ENCODE measurements around the gene METTL24. TPM values are rescaled to one million over a fixed set of nuclear protein-coding genes. Genes with fewer than 3 reads are reported as not detected.
"Not testable (repeated sequence)": the region's sequence is repeated elsewhere in the genome, so short reads cannot be mapped to it uniquely, and the experiment has no call there.

The METTL24 gene
- total and polyA plus RNA-seq, 2 donors (not counting 1 experiment from before 2014, with no cell fraction given): 0.18 to 2.6 TPM

- no peak overlapping the region for H3K4me2 ChIP-seq (ENCODE audit: extremely low read depth, insufficient read depth, low read length)
- H3K27me3 ChIP-seq (ENCODE audit: control insufficient read depth, insufficient read depth, low read length): no peaks in the 10 kb centered on the region
- no peaks in the 10 kb centered on the region for H3K79me2 ChIP-seq (ENCODE audit: control insufficient read depth, insufficient read depth, low read length)
- no peak overlapping the region for H2AFZ ChIP-seq (ENCODE audit: low read length)
- H3K9me3 ChIP-seq (ENCODE audit: control insufficient read depth, insufficient read depth, low read depth, low read length): no peaks in the 10 kb centered on the region
- H3K36me3 ChIP-seq (ENCODE audit: control insufficient read depth, insufficient read depth, low read length): no peaks in the 10 kb centered on the region
- no peaks in the 10 kb centered on the region for H3K4me1 ChIP-seq (ENCODE audit: control insufficient read depth, extremely low read depth, insufficient read depth, low read length)
- TF ChIP-seq EZH2 (IDR thresholded peaks at IDR 0.05; ENCODE audit: low read length, missing control alignments) (no peak), CTCF (conservative IDR thresholded peaks at IDR 0.05 in 1 of 2, IDR thresholded peaks at IDR 0.05 in 1 of 2; ENCODE audit: low read depth in 1 of 2, low read length in 2 of 2) (no peak)
- no peak overlapping the region for H3K9ac ChIP-seq (ENCODE audit: insufficient read depth, low read length)
- no peak overlapping the region for H3K4me3 ChIP-seq (replicated peaks in 1 of 4; ENCODE audit: control extremely low read depth in 1 of 4, insufficient read depth in 1 of 4, low read depth in 3 of 4, low read length in 4 of 4)
- H3K27ac ChIP-seq (ENCODE audit: insufficient read depth, low read length): no peak overlapping the region
- no peak for DNase-seq (ENCODE audit: low read depth in 2 of 2)
- no peaks in the 10 kb centered on the region for H4K20me1 ChIP-seq (ENCODE audit: control insufficient read depth, extremely low read depth, insufficient read depth, low read length)
Measured at GRCh38 chr6:110283657-110284056, 74.5 kb downstream of the METTL24 start.

GRCh38 chr6:110282412-110282811, 75.7 kb downstream of the METTL24 start:
- no peak overlapping the region for H3K27ac ChIP-seq (ENCODE audit: insufficient read depth, low read length)
- no peak overlapping the region for H3K4me3 ChIP-seq (replicated peaks in 1 of 4; ENCODE audit: control extremely low read depth in 1 of 4, insufficient read depth in 1 of 4, low read depth in 3 of 4, low read length in 4 of 4)
- H3K36me3 ChIP-seq (ENCODE audit: control insufficient read depth, insufficient read depth, low read length): no peaks in the 10 kb centered on the region
- H3K27me3 ChIP-seq (ENCODE audit: control insufficient read depth, insufficient read depth, low read length): no peaks in the 10 kb centered on the region
- H3K79me2 ChIP-seq (ENCODE audit: control insufficient read depth, insufficient read depth, low read length): no peaks in the 10 kb centered on the region
- DNase-seq (ENCODE audit: low read depth in 2 of 2): no peak
- TF ChIP-seq EZH2 (IDR thresholded peaks at IDR 0.05; ENCODE audit: low read length, missing control alignments): no peak
- no peak for TF ChIP-seq CTCF (conservative IDR thresholded peaks at IDR 0.05 in 1 of 2, IDR thresholded peaks at IDR 0.05 in 1 of 2; ENCODE audit: low read depth in 1 of 2, low read length in 2 of 2)
- no peaks in the 10 kb centered on the region for H4K20me1 ChIP-seq (ENCODE audit: control insufficient read depth, extremely low read depth, insufficient read depth, low read length)
- no peaks in the 10 kb centered on the region for H3K9me3 ChIP-seq (ENCODE audit: control insufficient read depth, insufficient read depth, low read depth, low read length)
- no peaks in the 10 kb centered on the region for H3K4me1 ChIP-seq (ENCODE audit: control insufficient read depth, extremely low read depth, insufficient read depth, low read length)
- H2AFZ ChIP-seq (ENCODE audit: low read length): no peak overlapping the region
- H3K9ac ChIP-seq (ENCODE audit: insufficient read depth, low read length): no peak overlapping the region
- no peak overlapping the region for H3K4me2 ChIP-seq (ENCODE audit: extremely low read depth, insufficient read depth, low read length)

GRCh38 chr6:110277100-110277665, 81.0 kb downstream of the METTL24 start:
- no peak for TF ChIP-seq EZH2 (IDR thresholded peaks at IDR 0.05; ENCODE audit: low read length, missing control alignments)
- H3K36me3 ChIP-seq (ENCODE audit: control insufficient read depth, insufficient read depth, low read length): no peaks in the 10 kb centered on the region
- H3K9ac ChIP-seq (ENCODE audit: insufficient read depth, low read length): no peak overlapping the region
- no peaks in the 10 kb centered on the region for H3K79me2 ChIP-seq (ENCODE audit: control insufficient read depth, insufficient read depth, low read length)
- H3K27me3 ChIP-seq (ENCODE audit: control insufficient read depth, insufficient read depth, low read length): no peaks in the 10 kb centered on the region
- no peaks in the 10 kb centered on the region for H4K20me1 ChIP-seq (ENCODE audit: control insufficient read depth, extremely low read depth, insufficient read depth, low read length)
- no peak overlapping the region for H3K27ac ChIP-seq (ENCODE audit: insufficient read depth, low read length)
- H3K4me1 ChIP-seq (ENCODE audit: control insufficient read depth, extremely low read depth, insufficient read depth, low read length): no peaks in the 10 kb centered on the region
- H3K4me3 ChIP-seq (replicated peaks in 1 of 4; ENCODE audit: control extremely low read depth in 1 of 4, insufficient read depth in 1 of 4, low read depth in 3 of 4, low read length in 4 of 4): no peak overlapping the region
- no peak overlapping the region for H2AFZ ChIP-seq (ENCODE audit: low read length)
- no peaks in the 10 kb centered on the region for H3K9me3 ChIP-seq (ENCODE audit: control insufficient read depth, insufficient read depth, low read depth, low read length)
- no peak for DNase-seq (ENCODE audit: low read depth in 2 of 2)
- no peak overlapping the region for H3K4me2 ChIP-seq (ENCODE audit: extremely low read depth, insufficient read depth, low read length)

- not testable (repeated sequence) for H3K4me2 ChIP-seq (ENCODE audit: extremely low read depth, insufficient read depth, low read length); H3K36me3 ChIP-seq (ENCODE audit: control insufficient read depth, insufficient read depth, low read length); H3K4me1 ChIP-seq (ENCODE audit: control insufficient read depth, extremely low read depth, insufficient read depth, low read length); H2AFZ ChIP-seq (ENCODE audit: low read length); H3K9ac ChIP-seq (ENCODE audit: insufficient read depth, low read length); H3K9me3 ChIP-seq (ENCODE audit: control insufficient read depth, insufficient read depth, low read depth, low read length); H4K20me1 ChIP-seq (ENCODE audit: control insufficient read depth, extremely low read depth, insufficient read depth, low read length); DNase-seq (ENCODE audit: low read depth in 2 of 2); H3K27ac ChIP-seq (ENCODE audit: insufficient read depth, low read length); H3K79me2 ChIP-seq (ENCODE audit: control insufficient read depth, insufficient read depth, low read length); H3K4me3 ChIP-seq (replicated peaks in 1 of 4; ENCODE audit: control extremely low read depth in 1 of 4, insufficient read depth in 1 of 4, low read depth in 3 of 4, low read length in 4 of 4); H3K27me3 ChIP-seq (ENCODE audit: control insufficient read depth, insufficient read depth, low read length)
Measured at GRCh38 chr6:110272781-110273180, 85.4 kb downstream of the METTL24 start.

Measured in fibroblast of lung (primary cell).